ENCODE results near the gene VCL. TPM values are rescaled to one million over a fixed set of nuclear protein-coding genes. Genes with fewer than 3 reads are reported as not detected.

VCL gene
- total and polyA plus RNA-seq, 9 of the 15 experiments (the other 6 are each of a cell fraction or from before 2014, with no cell fraction given): 29.8 to 186 (median 76.4) TPM

GRCh38 chr10:73956476-73957359 is 41.2 kb upstream of the VCL start (continued):
- no peak for TF ChIP-seq ZNF655 (CRISPR knock-in tag; IDR thresholded peaks at IDR 0.05)
- no peak for TF ChIP-seq ZNF507 (tag; conservative IDR thresholded peaks at IDR 0.05)
- peak; percentile 97 for TF ChIP-seq MEIS2 (IDR thresholded peaks at IDR 0.05; ENCODE audit: partially characterized antibody)
- TF ChIP-seq ZBTB49 (CRISPR knock-in tag; IDR thresholded peaks at IDR 0.05; ENCODE audit: borderline replicate concordance): peak; percentile 58; the same call in 1 of the 2 replicates
- TF ChIP-seq ZMIZ1 (IDR thresholded peaks at IDR 0.05; ENCODE audit: low read depth in 2 of 2, low read length in 2 of 2): peak in 1 of 2 experiments; percentile 89; a peak in 1 of 4 replicates
- peak; percentile 90 for TF ChIP-seq SOX6 (IDR thresholded peaks at IDR 0.05)
- TF ChIP-seq FOXP1 (CRISPR knock-in tag; IDR thresholded peaks at IDR 0.05): no peak
- TF ChIP-seq ETV5 (CRISPR knock-in tag; IDR thresholded peaks at IDR 0.05; ENCODE audit: low read depth): peak; percentile 92
- no peak for TF ChIP-seq SAFB2 (IDR thresholded peaks at IDR 0.05; ENCODE audit: borderline replicate concordance, low read depth, low read length, severe bottlenecking)
- peak; percentile 41; the same call in 1 of the 2 replicates for TF ChIP-seq BHLHE40 (IDR thresholded peaks at IDR 0.05; ENCODE audit: low read length)
- TF ChIP-seq ARNT (IDR thresholded peaks at IDR 0.05): peak in 1 of 2 experiments; percentile 78; a peak in 1 of 4 replicates
- TF ChIP-seq ERF (CRISPR knock-in tag; IDR thresholded peaks at IDR 0.05): no peak
- no peak for TF ChIP-seq BMI1 (IDR thresholded peaks at IDR 0.05; ENCODE audit: low read length)
- TF ChIP-seq GABPB1 (CRISPR knock-in tag; IDR thresholded peaks at IDR 0.05): peak; percentile 52; the same call in 1 of the 2 replicates
- TF ChIP-seq ZNF316 (IDR thresholded peaks at IDR 0.05): peak; percentile 52; the same call in 1 of the 2 replicates
- TF ChIP-seq C11orf30 (IDR thresholded peaks at IDR 0.05; ENCODE audit: low read depth): peak; percentile 42
- peak; percentile 95 for TF ChIP-seq RBBP5 (IDR thresholded peaks at IDR 0.05; ENCODE audit: borderline replicate concordance, insufficient read depth, low read length, poor library complexity, severe bottlenecking)
- no peak for TF ChIP-seq PHB (CRISPR knock-in tag; IDR thresholded peaks at IDR 0.05)
- peak; percentile 96 for TF ChIP-seq LEF1 (IDR thresholded peaks at IDR 0.05)
- no peak for TF ChIP-seq ATF1 (CRISPR knock-in tag; IDR thresholded peaks at IDR 0.05)
- TF ChIP-seq ATF1 (tag; IDR thresholded peaks at IDR 0.05): 0 out of 2 replicates have a peak, but pooled peaks have one; percentile 19
- peak; percentile 94 for TF ChIP-seq SMARCE1 (IDR thresholded peaks at IDR 0.05)

Data from K562 (cell line).